ENCODE data around the gene IL4I1.

DNA sequence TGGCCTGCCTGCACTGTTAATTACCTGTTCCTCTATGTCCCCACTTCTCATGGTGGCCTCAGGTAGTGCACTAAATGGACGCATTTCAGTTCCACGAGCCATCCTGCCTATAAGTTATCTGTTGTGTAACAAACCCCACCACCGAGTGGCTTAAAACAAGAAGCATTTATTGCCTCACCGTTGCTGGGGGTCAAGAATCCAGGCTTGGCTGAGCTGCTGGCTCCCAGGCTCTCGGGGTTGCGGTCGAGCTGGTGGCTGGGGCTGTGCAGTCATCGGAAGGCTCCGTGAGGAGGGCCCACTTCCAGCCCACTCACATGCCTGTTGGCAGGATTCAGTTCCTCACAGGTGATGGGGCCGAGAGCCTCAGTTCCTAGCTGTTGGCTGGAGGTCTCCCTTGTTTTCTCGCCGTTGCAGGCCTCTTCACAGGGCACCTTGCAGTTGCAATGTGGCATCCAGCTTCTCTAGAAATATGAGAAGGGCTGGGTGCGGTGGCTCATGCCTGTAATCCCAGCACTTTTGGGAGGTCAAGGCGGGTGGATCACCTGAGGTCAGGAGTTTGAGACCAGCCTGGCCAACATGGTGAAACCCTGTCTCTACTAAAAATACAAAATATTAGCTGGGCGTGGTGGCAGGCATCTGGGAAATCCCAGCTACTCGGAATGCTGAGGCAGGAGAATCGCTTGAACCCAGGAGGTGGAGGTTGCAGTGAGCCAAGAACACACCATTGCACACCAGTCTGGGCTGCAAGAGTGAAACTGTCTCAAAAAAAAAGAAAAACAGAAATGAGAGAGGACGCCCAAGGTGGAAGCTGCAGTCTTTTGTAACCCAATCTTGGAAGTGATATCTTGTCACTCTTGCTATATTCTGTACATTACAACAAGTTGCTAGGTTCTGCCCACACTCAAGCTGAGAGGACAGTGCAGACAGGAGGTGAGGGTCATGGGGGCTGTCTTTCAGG is 52.3 kb downstream of the IL4I1 start:
- TF ChIP-seq, protein P1, sequence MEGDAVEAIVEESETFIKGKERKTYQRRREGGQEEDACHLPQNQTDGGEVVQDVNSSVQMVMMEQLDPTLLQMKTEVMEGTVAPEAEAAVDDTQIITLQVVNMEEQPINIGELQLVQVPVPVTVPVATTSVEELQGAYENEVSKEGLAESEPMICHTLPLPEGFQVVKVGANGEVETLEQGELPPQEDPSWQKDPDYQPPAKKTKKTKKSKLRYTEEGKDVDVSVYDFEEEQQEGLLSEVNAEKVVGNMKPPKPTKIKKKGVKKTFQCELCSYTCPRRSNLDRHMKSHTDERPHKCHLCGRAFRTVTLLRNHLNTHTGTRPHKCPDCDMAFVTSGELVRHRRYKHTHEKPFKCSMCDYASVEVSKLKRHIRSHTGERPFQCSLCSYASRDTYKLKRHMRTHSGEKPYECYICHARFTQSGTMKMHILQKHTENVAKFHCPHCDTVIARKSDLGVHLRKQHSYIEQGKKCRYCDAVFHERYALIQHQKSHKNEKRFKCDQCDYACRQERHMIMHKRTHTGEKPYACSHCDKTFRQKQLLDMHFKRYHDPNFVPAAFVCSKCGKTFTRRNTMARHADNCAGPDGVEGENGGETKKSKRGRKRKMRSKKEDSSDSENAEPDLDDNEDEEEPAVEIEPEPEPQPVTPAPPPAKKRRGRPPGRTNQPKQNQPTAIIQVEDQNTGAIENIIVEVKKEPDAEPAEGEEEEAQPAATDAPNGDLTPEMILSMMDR (optimal IDR thresholded peaks at IDR 0.05 in 1 of 3, IDR thresholded peaks at IDR 0.05 in 1 of 3, conservative IDR thresholded peaks at IDR 0.05 in 1 of 3; ENCODE audit: extremely low read depth in 1 of 3, insufficient read depth in 2 of 3, low read length in 3 of 3), result no peak
- no peak for TF ChIP-seq EZH2 (IDR thresholded peaks at IDR 0.05; ENCODE audit: low read length)

Measured in keratinocyte (primary cell).